OCI-LY3 (cell line): Measurements from ENCODE around the gene NEUROG1.

Source experiments
- H2AFZ ChIP-seq: fragments of 200-600, 300-600 bp; shearing (Covaris generic); 2 replicates; pipeline ENCODE4 v1.6.0; 2014; ENCODE audit warnings: antibody characterized with exemption, low read depth, low read length
- H3K27ac ChIP-seq: fragments of 200-600, 300-600 bp; sonication (generic); 2 replicates; pipeline ENCODE4 v1.5.1; 2014; ENCODE audit warnings: mild to moderate bottlenecking, low read length, moderate library complexity, mixed read lengths
- H3K27me3 ChIP-seq: fragments of 200-600, 300-600 bp; sonication (generic); 2 replicates; pipeline ENCODE4 v1.6.1; 2014; ENCODE audit warnings: low read depth, low read length, mixed read lengths
- H3K36me3 ChIP-seq: fragments of 200-600, 300-600 bp; sonication (generic); replicated peaks from 2 replicates; pipeline ENCODE3; 2014; ENCODE audit warnings: low read depth, low read length, mixed read lengths
- H3K4me1 ChIP-seq: fragments of 300-600, 200-600 bp; sonication (generic); 2 replicates; pipeline ENCODE4 v1.6.1; 2014; ENCODE audit warnings: low read length, mixed read lengths
- H3K4me2 ChIP-seq: fragments of 200-600, 300-600 bp; sonication (generic); 2 replicates; pipeline ENCODE4 v1.6.1; 2014; ENCODE audit warnings: low read length, mixed read lengths
- H3K4me3 ChIP-seq: fragments of 300-600, 200-600 bp; sonication (generic); 2 replicates; pipeline ENCODE4 v1.5.1; 2014; ENCODE audit warnings: antibody characterized with exemption, mild to moderate bottlenecking, low read length, moderate library complexity
- H3K79me2 ChIP-seq: fragments of 300-600, 200-600 bp; shearing (Covaris generic); 2 replicates; pipeline ENCODE4 v1.6.1; 2014; ENCODE audit warnings: mild to moderate bottlenecking, low read length, mixed read lengths
- H3K9ac ChIP-seq: fragments of 300-600, 200-600 bp; shearing (Covaris generic); 2 replicates; pipeline ENCODE4 v1.6.0; 2014; ENCODE audit warnings: mild to moderate bottlenecking, low read length, moderate library complexity
- H3K9me3 ChIP-seq: fragments of 200-600, 300-600 bp; shearing (Covaris generic); 2 replicates; pipeline ENCODE4 v1.6.1; 2014; ENCODE audit warnings: low read length, mixed read lengths; ENCODE audit not compliant: insufficient read depth
- H4K20me1 ChIP-seq: fragments of 200-600, 300-600 bp; sonication (generic); 2 replicates; pipeline ENCODE4 v1.6.1; 2016; ENCODE audit warnings: low read length, mixed read lengths; ENCODE audit not compliant: insufficient read depth
- EZH2phosphoT487 ChIP-seq: fragments of 200-600 bp; shearing (Covaris generic); IDR thresholded peaks from 2 replicates; pipeline ENCODE4 v1.6.1; 2018; ENCODE audit warnings: antibody characterized with exemption, mixed run types, low read depth
- TF ChIP-seq, protein P1 (sequence below): fragments of 200-600, 300-600 bp; sonication (generic); IDR thresholded peaks from 2 replicates; pipeline ENCODE4 v1.5.1; 2014; ENCODE audit warnings: antibody characterized with exemption, low read length, low read depth

Gene NEUROG1

DNA sequence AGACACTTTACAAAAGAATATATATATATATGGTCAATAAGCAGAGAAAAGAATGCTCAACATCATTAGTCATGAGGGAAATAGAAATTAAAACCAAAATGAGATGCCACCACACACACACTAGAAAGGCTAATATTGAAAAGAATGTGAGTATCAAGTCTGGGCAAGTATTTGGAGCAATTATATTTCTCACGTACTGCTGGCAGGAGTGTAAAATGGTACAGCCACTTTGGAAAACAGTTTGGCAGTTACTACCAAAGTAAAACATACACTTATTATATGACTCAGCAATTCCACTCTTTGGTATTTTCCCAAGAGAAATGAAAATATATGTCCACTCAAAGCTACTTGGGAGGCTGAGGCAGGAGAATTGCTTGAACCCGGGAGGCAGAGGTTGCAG lies 29.8 kb downstream of the NEUROG1 start:
- H3K9ac ChIP-seq = no peak overlapping the region
- no peaks in the 10 kb centered on the region for H3K36me3 ChIP-seq
- no peak overlapping the region for H3K4me2 ChIP-seq
- H3K4me1 ChIP-seq = no peaks in the 10 kb centered on the region
- no peaks in the 10 kb centered on the region for H3K79me2 ChIP-seq
- no peak for TF ChIP-seq EZH2phosphoT487
- TF ChIP-seq, protein P1, sequence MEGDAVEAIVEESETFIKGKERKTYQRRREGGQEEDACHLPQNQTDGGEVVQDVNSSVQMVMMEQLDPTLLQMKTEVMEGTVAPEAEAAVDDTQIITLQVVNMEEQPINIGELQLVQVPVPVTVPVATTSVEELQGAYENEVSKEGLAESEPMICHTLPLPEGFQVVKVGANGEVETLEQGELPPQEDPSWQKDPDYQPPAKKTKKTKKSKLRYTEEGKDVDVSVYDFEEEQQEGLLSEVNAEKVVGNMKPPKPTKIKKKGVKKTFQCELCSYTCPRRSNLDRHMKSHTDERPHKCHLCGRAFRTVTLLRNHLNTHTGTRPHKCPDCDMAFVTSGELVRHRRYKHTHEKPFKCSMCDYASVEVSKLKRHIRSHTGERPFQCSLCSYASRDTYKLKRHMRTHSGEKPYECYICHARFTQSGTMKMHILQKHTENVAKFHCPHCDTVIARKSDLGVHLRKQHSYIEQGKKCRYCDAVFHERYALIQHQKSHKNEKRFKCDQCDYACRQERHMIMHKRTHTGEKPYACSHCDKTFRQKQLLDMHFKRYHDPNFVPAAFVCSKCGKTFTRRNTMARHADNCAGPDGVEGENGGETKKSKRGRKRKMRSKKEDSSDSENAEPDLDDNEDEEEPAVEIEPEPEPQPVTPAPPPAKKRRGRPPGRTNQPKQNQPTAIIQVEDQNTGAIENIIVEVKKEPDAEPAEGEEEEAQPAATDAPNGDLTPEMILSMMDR = no peak
- peaks cover 8% of the 10 kb centered on the region; the same call in 1 of the 2 replicates for H3K27me3 ChIP-seq
- H4K20me1 ChIP-seq = no peaks in the 10 kb centered on the region
- H3K9me3 ChIP-seq = no peaks in the 10 kb centered on the region
- H3K4me3 ChIP-seq = no peak overlapping the region
- H2AFZ ChIP-seq = no peak overlapping the region
- no peak overlapping the region for H3K27ac ChIP-seq

DNA sequence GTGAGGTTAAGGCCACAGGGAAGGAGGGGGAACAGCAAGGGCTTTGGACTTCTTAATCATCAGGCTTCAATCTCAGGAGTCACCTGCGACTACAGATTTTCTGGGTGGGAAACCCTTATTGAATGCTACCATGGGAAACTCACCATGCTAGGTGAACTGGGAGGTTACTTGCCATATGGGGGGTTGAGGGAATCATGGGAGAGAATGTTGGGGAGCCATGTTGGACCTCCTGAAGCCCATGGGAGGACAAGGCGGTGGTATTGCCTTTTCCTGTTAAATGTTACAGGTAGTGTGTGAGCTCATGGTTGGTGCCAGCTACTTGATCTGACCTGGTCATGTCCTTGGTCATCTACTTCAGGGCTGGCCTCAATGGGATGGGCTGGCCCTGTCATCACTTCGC lies 31.4 kb downstream of the NEUROG1 start:
- Histone ChIP-seq H3K9me3 (no peaks in the 10 kb centered on the region), H4K20me1 (no peaks in the 10 kb centered on the region), H3K36me3 (no peaks in the 10 kb centered on the region), H3K9ac (no peak overlapping the region), H3K27ac (no peak overlapping the region), H2AFZ (no peak overlapping the region), H3K4me3 (no peak overlapping the region), H3K27me3 (peaks cover 4% of the 10 kb centered on the region; the same call in 1 of the 2 replicates), H3K4me2 (no peak overlapping the region), H3K79me2 (no peaks in the 10 kb centered on the region), H3K4me1 (no peaks in the 10 kb centered on the region)
- TF ChIP-seq EZH2phosphoT487 = no peak
- TF ChIP-seq, protein P1 = no peak

DNA sequence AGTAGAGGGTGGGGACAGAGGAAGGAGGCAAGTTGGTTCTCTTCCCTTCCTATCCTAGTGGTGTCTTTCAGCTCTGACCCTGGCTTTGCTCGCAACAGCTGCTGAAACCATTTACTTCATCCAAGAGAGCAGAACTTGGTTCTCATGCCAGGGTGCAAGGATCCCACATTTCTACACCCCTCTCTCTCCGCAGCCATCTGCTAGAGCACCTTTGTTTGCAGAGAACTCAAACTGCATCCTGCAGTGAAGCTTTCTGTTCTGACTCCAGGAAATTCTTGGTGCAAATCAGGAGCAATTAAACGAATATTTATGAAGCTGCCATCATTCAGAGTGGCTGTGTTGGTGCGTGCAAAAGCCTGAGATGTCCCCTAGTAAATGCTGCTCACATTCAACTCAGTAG lies 31.9 kb downstream of the NEUROG1 start:
- no peak for TF ChIP-seq EZH2phosphoT487
- TF ChIP-seq, protein P1 = no peak

DNA sequence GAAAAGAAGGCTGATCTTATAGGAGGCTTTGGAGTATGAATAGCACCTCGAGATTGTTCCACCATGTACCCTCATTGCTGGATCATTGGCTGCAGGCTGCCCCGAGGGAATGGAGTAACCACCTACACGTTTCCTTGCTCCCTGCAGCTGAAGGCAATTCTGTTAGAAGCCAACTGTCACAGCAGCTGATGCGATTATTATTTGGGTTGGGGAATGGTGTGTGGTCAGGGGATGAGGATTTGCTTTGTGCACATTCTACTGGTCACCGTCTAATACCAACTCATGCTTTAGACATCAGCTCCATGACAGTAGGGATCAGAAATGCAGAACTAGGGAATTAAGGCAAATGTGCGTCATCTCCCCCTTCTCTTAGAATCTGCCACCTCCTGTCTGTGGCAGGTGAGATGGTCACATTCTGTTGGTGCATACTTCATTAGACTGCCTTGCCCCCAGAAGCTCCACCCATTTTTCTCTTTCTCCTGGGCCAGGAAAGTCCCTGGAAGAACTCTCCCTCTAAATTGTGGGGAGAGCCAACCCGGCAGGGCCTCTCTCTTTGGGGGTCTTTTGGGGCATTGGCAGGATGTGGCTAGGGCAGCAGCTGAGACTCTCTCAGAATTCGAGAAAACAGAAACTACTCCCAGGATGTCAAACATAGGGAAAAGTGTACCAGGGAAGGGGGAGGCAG lies 32.8 kb downstream of the NEUROG1 start:
- TF ChIP-seq, protein P1 = no peak
- no peak for TF ChIP-seq EZH2phosphoT487
- Histone ChIP-seq H3K4me2 (no peak overlapping the region), H2AFZ (no peak overlapping the region), H3K36me3 (no peaks in the 10 kb centered on the region), H3K4me1 (no peaks in the 10 kb centered on the region), H3K79me2 (no peaks in the 10 kb centered on the region), H4K20me1 (no peaks in the 10 kb centered on the region), H3K27me3 (no peaks in the 10 kb centered on the region), H3K4me3 (no peak overlapping the region), H3K9me3 (no peaks in the 10 kb centered on the region), H3K9ac (no peak overlapping the region), H3K27ac (no peak overlapping the region)

More for the DNA sequence above, 31.9 kb downstream of the NEUROG1 start:
- no peaks in the 10 kb centered on the region for H3K9me3 ChIP-seq
- H3K27me3 ChIP-seq = peaks cover 2% of the 10 kb centered on the region; the same call in 1 of the 2 replicates
- no peaks in the 10 kb centered on the region for H4K20me1 ChIP-seq
- H3K27ac ChIP-seq = no peak overlapping the region
- no peak overlapping the region for H3K4me2 ChIP-seq
- H3K4me1 ChIP-seq = no peaks in the 10 kb centered on the region
- no peak overlapping the region for H3K9ac ChIP-seq
- no peaks in the 10 kb centered on the region for H3K79me2 ChIP-seq
- no peak overlapping the region for H3K4me3 ChIP-seq
- no peaks in the 10 kb centered on the region for H3K36me3 ChIP-seq
- H2AFZ ChIP-seq = no peak overlapping the region
